ENCODE results near the gene PHAX. TPM values are rescaled to one million over a fixed set of nuclear protein-coding genes. Genes with fewer than 3 reads are reported as not detected.

Gene PHAX
- total and polyA plus RNA-seq, 2 experiments from 2014 or later, result 57.0 to 65.0 TPM

Small RNA genes within 50 kb of the gene (small RNA-seq; reads per million reads assigned to genes)
- not detected for gene BOLA3P3
- not detected for gene RNU6-290P

Other genes with a start within 250 kb of the PHAX start
- gene GRAMD2B, start 177.5 kb upstream of the PHAX start, total RNA-seq, result 24.4 and 32.5 TPM in 2 replicates
- gene GRAMD2B, start 177.5 kb upstream of the PHAX start, polyA plus RNA-seq, result 9.3 and 18.9 TPM in 2 replicates
- 48.8 and 50.0 TPM in 2 replicates for gene ALDH7A1, start 5.7 kb upstream of the PHAX start, total RNA-seq
- 97.0 and 107 TPM in 2 replicates for gene ALDH7A1, start 5.7 kb upstream of the PHAX start, polyA plus RNA-seq
- gene LMNB1, start 176.2 kb downstream of the PHAX start, total RNA-seq, result 20.5 and 30.8 TPM in 2 replicates
- gene LMNB1, start 176.2 kb downstream of the PHAX start, polyA plus RNA-seq, result 7.5 and 12.9 TPM in 2 replicates

Measured in hepatocyte (in vitro differentiated cells).